Sigmoid colon (tissue), 7 donors: ENCODE measurements around the gene IFNA5. TPM values are rescaled to one million over a fixed set of nuclear protein-coding genes. Genes with fewer than 3 reads are reported as not detected.

Experiments
- DNase-seq: peaks from one replicate; pipeline ENCODE4 v3.0.0-alpha.2; 2019
- H3K27ac ChIP-seq, 4 donors: fragments of 200-600 bp; sonication (generic); one replicate each; pipeline ENCODE4 v1.5.1; 2016 to 2019; ENCODE audit warnings: mild to moderate bottlenecking in 1 of 4
- H3K27me3 ChIP-seq, 3 donors: fragments of 200-600 bp; sonication (generic); one replicate each; pipeline ENCODE4 v1.5.1; 2019; ENCODE audit warnings: mild to moderate bottlenecking in 1 of 3
- H3K36me3 ChIP-seq, 4 donors: fragments of 200-600 bp; sonication (generic); one replicate each; pipeline ENCODE4 v1.5.1; 2016 to 2019
- H3K4me1 ChIP-seq, 4 donors: fragments of 200-600 bp; sonication (generic); one replicate each; pipeline ENCODE4 v1.5.1; 2017 to 2019
- H3K4me3 ChIP-seq, 4 donors: fragments of 200-600 bp; sonication (generic); one replicate each; pipeline ENCODE4 v1.5.1; 2017 to 2019; ENCODE audit warnings: mild to moderate bottlenecking in 2 of 4, moderate library complexity in 1 of 4
- H3K9me3 ChIP-seq, 4 donors: fragments of 200-600 bp in 3 of 4; sonication (generic) in 3 of 4; one replicate each; pipeline versions ENCODE4 v1.5.1 to v1.6.1; 2013 to 2019
- EP300 ChIP-seq, 4 donors: sonication (generic); formaldehyde crosslinking; IDR thresholded peaks; one replicate each; pipeline ENCODE4 v1.6.1; 2017; ENCODE audit warnings: antibody characterized with exemption in 4 of 4
- POLR2A ChIP-seq, 2 donors: fragments of 450-650 bp; IDR thresholded peaks; one replicate each; pipeline ENCODE4 v1.6.1; 2016; ENCODE audit warnings: antibody characterized with exemption in 2 of 2, mild to moderate bottlenecking in 2 of 2, moderate library complexity in 2 of 2
- POLR2AphosphoS5 ChIP-seq, 4 donors: sonication (generic); formaldehyde crosslinking; IDR thresholded peaks; one replicate each; pipeline ENCODE4 v1.6.1; 2017; ENCODE audit warnings: antibody characterized with exemption in 4 of 4
- WGBS, 2 donors: extraction: QIAGEN DNeasy Blood & Tissue Kit; methylation state at CpG; one replicate each; pipeline ENCODE4 v1.1.7; 2013; 5-methylcytosine and 5-hydroxymethylcytosine counted together
- intact Hi-C: fragments of 100-400 bp; cut with DNase I; formaldehyde crosslinking; loops from one replicate; pipeline ENCODE4 v1.15.1; 2023
- polyA plus RNA-seq, 3 donors: library from polyadenylated mRNA; stranded (reverse); fragments of 200-250 nt; gene quantifications; one replicate each; pipeline ENCODE4 v1.2.3, GENCODE V29; 2013
- total RNA-seq, 4 donors: library from RNA; depleted of rRNA; stranded (reverse); fragments of >200 nt; gene quantifications; one replicate each; pipeline ENCODE4 v1.1.0, GENCODE V29; 2016
- TF ChIP-seq, protein P1 (sequence below), 4 experiments: fragments of 450-650 bp in 3 of 4; fragments of 200-600 bp in 1 of 4; IDR thresholded peaks; one replicate each; pipeline ENCODE4 v1.5.1; 2016 to 2019; ENCODE audit warnings: antibody characterized with exemption in 4 of 4, mild to moderate bottlenecking in 3 of 4, moderate library complexity in 2 of 4
- donor health status: healthy with polysubstance abuse.
- donor health status: Bipolar disorder and iron deficiency.
- donor health status: healthy.

IFNA5 gene
- total RNA-seq, result not detected
- polyA plus RNA-seq, result not detected

DNA sequence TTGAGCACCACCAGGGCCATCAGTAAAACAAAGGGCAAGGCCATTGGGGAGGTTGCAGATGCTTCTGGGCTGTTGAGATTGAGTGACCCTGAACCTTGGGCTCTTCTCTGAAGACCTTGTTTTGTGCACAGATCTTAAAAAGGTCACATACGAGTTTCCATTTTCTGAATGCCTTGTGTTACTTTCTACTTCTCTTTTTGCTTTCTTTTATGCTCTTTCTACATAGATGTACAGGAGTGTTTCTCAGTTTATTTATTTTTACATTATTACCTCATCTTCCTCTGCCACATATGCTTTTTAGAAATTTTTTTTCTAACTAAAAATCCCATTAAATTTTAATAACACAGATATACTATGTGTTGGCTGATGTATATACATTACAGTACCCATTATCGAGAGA lies at the start of gene IFNA5:
Gene IFNA5 (minus strand): TSS at position 101 of the 400 bp plus-strand sequence. CDS start 57 bp downstream, at position 44.
- intact Hi-C loops, result no loop called here
- Histone ChIP-seq H3K36me3 (no peaks in the 10 kb centered on the region), H3K27me3 (no peaks in the 10 kb centered on the region), H3K27ac (no peak within 1 kb of the TSS), H3K9me3 (no peaks in the 10 kb centered on the region), H3K4me1 (no peaks in the 10 kb centered on the region), H3K4me3 (no peak within 1 kb of the TSS)
- TF ChIP-seq POLR2A (IDR thresholded peaks at IDR 0.05) (no peak), POLR2AphosphoS5 (IDR thresholded peaks at IDR 0.05) (no peak), EP300 (IDR thresholded peaks at IDR 0.05) (no peak)
- TF ChIP-seq, protein P1, sequence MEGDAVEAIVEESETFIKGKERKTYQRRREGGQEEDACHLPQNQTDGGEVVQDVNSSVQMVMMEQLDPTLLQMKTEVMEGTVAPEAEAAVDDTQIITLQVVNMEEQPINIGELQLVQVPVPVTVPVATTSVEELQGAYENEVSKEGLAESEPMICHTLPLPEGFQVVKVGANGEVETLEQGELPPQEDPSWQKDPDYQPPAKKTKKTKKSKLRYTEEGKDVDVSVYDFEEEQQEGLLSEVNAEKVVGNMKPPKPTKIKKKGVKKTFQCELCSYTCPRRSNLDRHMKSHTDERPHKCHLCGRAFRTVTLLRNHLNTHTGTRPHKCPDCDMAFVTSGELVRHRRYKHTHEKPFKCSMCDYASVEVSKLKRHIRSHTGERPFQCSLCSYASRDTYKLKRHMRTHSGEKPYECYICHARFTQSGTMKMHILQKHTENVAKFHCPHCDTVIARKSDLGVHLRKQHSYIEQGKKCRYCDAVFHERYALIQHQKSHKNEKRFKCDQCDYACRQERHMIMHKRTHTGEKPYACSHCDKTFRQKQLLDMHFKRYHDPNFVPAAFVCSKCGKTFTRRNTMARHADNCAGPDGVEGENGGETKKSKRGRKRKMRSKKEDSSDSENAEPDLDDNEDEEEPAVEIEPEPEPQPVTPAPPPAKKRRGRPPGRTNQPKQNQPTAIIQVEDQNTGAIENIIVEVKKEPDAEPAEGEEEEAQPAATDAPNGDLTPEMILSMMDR (IDR thresholded peaks at IDR 0.05), result no peak
- DNase-seq, result no peak
- WGBS, 2 donors, result 82 to 85% methylated on average over 2 of the region's 2 CpGs

DNA sequence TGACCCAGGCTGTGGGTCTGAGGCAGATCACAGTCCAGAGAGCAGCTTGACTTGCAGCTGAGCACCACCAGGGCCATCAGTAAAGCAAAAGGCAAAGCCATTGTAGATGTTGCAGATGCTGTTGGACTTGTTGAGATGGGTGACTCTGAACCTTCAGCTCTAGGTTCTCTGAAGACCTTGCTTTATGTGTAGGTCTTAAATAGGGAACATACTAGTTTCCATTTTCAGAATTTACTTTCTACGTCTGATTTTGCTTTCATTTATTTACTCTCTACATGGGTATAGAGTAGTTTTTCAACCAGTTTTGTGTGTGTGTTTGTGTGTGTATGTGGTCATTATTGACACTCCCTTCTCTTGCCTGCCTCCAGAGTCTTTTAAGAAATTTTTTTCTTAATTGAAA lies 45.7 kb upstream of the IFNA5 start, which contains the start of gene IFNA6:
Gene IFNA6 (minus strand): TSS at position 101 of the 400 bp plus-strand sequence. CDS start 0 bp downstream, at position 101.
- H3K36me3 ChIP-seq, result no peaks in the 10 kb centered on the region
- no peaks in the 10 kb centered on the region for H3K9me3 ChIP-seq
- no peaks in the 10 kb centered on the region for H3K4me1 ChIP-seq
- no peak within 1 kb of the TSS for H3K4me3 ChIP-seq
- intact Hi-C loops, result no loop called here
- 84 to 85% methylated on average over 1 of the region's 1 CpG for WGBS, 2 donors
- no peaks in the 10 kb centered on the region for H3K27me3 ChIP-seq
- no peak for DNase-seq
- no peak for TF ChIP-seq POLR2A (IDR thresholded peaks at IDR 0.05)
- no peak for TF ChIP-seq EP300 (IDR thresholded peaks at IDR 0.05)
- no peak for TF ChIP-seq POLR2AphosphoS5 (IDR thresholded peaks at IDR 0.05)
- TF ChIP-seq, protein P1 (IDR thresholded peaks at IDR 0.05), result no peak
- no peak within 1 kb of the TSS for H3K27ac ChIP-seq

DNA sequence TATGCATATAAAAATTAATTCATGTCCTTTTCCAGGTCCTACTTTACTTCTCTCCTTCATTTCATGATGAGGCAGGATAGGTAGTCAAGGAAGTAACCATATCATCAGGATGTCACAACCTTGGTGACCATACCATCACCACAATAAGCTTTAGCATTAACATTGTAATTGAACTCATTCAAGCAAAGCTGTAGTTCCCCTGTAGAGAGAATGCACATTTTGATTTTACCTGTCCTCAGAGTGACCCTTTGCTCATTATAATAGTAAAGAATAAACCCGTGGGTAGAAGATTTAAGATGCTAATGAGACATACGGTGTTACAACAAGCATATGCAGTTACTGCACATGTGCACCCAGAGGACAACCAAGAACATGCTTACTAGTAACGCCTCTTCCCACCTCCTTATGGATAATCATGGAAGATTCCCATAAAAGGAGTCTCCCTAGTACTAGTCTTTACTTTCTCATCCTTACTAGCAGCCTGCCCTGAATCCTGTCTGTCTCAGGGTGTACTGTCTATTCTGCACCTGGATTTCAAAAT lies 43.4 kb upstream of the IFNA5 start:
- DNase-seq, result no peak
- intact Hi-C loops, result no loop called here
- WGBS, 2 donors, result 56 to 77% methylated on average over 3 of the region's 3 CpGs

DNA sequence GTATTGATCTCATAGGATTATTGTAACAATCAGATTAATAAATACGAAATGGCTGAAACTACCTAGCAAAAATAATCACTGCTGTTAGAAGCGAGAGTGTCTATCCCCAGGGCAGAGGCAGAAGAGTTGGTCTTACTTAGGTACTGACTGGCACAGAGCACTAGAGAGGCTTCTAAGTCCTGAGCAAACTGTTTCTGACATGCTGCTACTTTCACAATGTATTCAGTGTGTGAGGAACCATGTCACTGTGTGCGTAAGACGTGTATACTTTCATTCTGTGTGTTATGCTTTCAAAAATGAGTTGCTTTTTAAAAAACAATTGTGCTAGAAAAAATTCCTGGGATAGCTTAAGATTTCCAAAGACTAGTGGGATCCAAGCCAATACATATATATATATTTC lies 35.6 kb upstream of the IFNA5 start:
- intact Hi-C loops, result no loop called here
- no peak overlapping the region for H3K4me3 ChIP-seq
- H3K27ac ChIP-seq, result no peak overlapping the region
- DNase-seq, result no peak
- H3K27me3 ChIP-seq, result no peaks in the 10 kb centered on the region
- H3K36me3 ChIP-seq, result no peaks in the 10 kb centered on the region
- WGBS, 2 donors, result 90 to 94% methylated on average over 4 of the region's 4 CpGs
- no peak for TF ChIP-seq EP300 (IDR thresholded peaks at IDR 0.05)
- no peak for TF ChIP-seq POLR2AphosphoS5 (IDR thresholded peaks at IDR 0.05)
- TF ChIP-seq, protein P1 (IDR thresholded peaks at IDR 0.05), result no peak
- no peak for TF ChIP-seq POLR2A (IDR thresholded peaks at IDR 0.05)
- H3K4me1 ChIP-seq, result peaks cover 0 to 4% (median 0%) of the 10 kb centered on the region in 4 donors
- peaks cover 0 to 1% (median 0%) of the 10 kb centered on the region in 4 donors for H3K9me3 ChIP-seq

More for the DNA sequence above, 43.4 kb upstream of the IFNA5 start:
- H3K9me3 ChIP-seq, result peaks cover 0 to 1% (median 0%) of the 10 kb centered on the region in 4 donors
- TF ChIP-seq, protein P1 (IDR thresholded peaks at IDR 0.05), result no peak
- TF ChIP-seq EP300 (IDR thresholded peaks at IDR 0.05), result no peak
- TF ChIP-seq POLR2A (IDR thresholded peaks at IDR 0.05), result no peak
- TF ChIP-seq POLR2AphosphoS5 (IDR thresholded peaks at IDR 0.05), result no peak
- H3K4me3 ChIP-seq, result no peak overlapping the region
- H3K27ac ChIP-seq, result no peak overlapping the region
- no peaks in the 10 kb centered on the region for H3K4me1 ChIP-seq
- no peaks in the 10 kb centered on the region for H3K27me3 ChIP-seq
- H3K36me3 ChIP-seq, result no peaks in the 10 kb centered on the region

DNA sequence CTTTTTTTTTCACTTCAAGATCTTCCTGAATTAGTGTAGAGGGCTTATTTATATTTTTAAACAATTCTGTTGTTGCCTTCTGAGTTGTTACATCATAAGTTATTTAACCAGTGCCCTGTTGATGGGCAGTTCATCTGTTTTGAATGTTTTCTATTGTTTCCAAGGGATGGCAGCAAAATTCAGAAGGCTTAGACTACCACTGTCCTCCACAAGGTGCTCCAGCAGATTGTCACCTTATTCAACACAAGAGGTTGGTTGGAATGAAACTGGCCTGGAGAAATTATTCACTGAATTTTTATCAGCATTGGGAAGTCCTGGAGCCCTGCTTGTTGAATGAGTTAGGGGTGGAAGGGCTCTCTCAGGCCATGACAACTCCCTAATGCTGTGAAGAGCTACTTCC lies 31.3 kb upstream of the IFNA5 start:
- H3K36me3 ChIP-seq, result peaks cover 0 to 10% (median 0%) of the 10 kb centered on the region in 4 donors
- DNase-seq, result no peak
- no peaks in the 10 kb centered on the region for H3K9me3 ChIP-seq
- no peaks in the 10 kb centered on the region for H3K27me3 ChIP-seq
- no peak overlapping the region for H3K27ac ChIP-seq
- peaks cover 0 to 31% (median 29%) of the 10 kb centered on the region in 4 donors for H3K4me1 ChIP-seq
- H3K4me3 ChIP-seq, result no peak overlapping the region
- intact Hi-C loops, result no loop called here
- TF ChIP-seq POLR2A (IDR thresholded peaks at IDR 0.05) (no peak), EP300 (IDR thresholded peaks at IDR 0.05) (no peak), POLR2AphosphoS5 (IDR thresholded peaks at IDR 0.05) (no peak)
- TF ChIP-seq, protein P1 (IDR thresholded peaks at IDR 0.05), result no peak
